GM18508 (cell line): ENCODE measurements around the gene SORBS1.

Source experiments
- ATAC-seq: cut with Tn5 transposase; IDR thresholded peaks from one replicate; pipeline ENCODE4 v1.9.1; 2021; ENCODE audit warnings: moderate number of reproducible peaks; ENCODE audit not compliant: insufficient read depth, unreplicated experiment

The SORBS1 gene

DNA sequence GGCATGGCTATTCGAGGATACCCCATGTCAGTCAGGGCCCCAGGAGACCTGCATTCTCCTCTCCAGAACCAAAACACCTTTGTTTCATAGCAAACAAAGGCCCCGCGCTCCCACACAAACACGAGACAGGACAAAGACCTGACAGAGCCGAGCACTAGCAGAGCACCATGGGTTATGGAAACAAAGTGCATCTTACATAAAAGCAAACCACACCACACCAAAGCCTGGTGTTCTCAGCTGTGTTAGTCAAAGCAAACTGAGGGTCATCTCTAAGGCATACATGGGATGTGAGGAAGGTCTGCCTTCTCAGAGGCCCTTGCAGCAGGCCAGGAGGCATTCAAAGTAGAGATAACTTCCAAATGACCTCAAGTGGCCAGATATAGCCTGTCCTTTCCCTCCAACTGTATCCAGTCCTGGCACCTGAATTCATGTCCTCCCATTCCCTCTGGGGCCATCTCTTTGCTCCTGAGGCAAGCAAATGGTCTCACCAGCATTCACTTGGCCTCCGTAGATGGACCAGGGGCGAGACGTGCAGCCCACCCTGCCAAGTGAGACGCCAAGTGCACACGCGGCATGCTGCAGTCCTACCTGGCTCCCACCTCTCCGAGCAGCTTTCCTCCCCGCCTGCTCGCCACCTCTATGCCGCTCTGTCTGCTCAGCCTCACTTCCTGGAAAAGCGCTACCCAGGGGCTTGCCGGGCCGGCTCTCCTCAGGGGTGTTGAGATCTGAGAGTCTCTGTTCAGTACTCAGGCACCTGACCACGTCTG lies 225.1 kb downstream of the SORBS1 start:
- ATAC-seq: no peak

DNA sequence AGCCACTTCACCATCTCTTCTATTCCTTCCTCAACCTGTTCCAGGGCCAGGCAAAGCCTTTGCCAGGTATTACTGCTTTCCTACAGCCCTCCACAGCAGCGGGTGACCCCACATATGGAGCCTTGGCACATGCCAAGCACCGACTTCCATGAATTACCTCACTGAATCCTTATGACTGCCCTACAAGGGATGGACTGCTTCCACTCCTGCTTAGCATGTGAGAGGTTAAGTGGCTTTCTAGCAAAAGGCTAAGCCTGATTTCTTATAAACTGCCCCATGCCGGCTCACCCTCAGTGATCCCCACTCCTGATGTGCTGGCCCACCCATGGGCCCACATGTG lies 226.4 kb downstream of the SORBS1 start:
- no peak for ATAC-seq

GRCh38 chr10:95333997-95334804 lies 227.0 kb downstream of the SORBS1 start:
- no peak for ATAC-seq

GRCh38 chr10:95332666-95333249 lies 228.4 kb downstream of the SORBS1 start:
- no peak for ATAC-seq

GRCh38 chr10:95331596-95332130 lies 229.5 kb downstream of the SORBS1 start:
- ATAC-seq: no peak

GRCh38 chr10:95330966-95331453 lies 230.2 kb downstream of the SORBS1 start:
- no peak for ATAC-seq

DNA sequence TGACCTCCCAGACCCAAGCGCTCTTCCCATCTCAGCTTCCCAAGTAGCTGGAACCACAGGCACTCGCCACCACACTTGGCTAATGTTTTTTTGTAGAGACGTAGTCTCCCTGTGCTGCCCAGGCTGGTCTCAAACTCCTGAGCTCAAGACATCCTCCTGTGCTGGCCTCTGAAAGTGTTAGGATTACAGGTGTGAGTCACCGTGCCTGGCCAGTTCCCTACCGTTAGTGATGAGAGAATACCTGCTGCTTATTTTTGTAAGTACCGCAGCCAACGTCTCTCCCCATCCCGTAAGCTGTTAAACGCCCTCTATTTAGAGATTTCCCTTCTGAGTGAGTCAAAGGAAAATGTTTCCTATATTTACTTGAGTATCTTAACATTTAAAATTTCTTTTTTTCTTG lies 231.9 kb downstream of the SORBS1 start:
- no peak for ATAC-seq

DNA sequence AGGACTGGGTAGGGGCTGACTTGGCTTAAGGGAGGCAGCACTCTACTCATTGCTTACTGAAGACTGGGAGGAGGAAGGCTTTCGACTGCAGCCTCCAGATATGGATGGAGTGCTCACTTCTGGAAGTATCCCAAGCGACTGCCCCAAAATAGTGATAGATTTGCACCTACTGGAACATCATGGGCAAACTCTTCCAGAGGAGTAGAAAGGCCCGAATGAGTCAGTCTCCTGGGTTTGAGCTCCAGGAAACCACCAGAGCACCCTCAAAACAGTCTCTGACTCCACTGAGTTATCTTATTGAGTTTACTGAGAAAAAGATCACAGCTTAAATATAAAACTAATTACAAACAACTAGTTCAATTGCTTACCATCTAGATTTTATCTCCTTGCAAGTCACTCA lies 233.2 kb downstream of the SORBS1 start:
- ATAC-seq: no peak

DNA sequence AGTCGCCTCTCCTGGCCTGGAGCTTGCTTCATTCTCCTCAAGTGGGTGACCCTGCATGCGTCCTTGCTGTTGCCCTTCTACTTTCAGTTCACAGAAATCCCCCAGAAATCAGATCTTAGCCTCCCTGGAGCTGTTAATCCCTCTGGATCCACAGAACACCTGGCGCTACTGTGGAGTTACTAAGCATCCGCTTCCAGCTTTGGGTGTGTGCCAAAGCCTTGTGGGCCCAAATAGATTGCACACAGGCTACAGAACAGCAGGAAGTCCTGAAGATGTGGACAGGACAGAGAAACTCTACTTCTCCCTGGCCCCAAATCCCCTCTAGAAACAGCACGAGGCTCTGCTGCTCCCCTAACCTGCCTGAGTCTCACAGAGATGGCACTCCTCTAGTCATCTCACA lies 233.8 kb downstream of the SORBS1 start:
- ATAC-seq: no peak

GRCh38 chr10:95326396-95326795 lies 234.8 kb downstream of the SORBS1 start:
- ATAC-seq: no peak

DNA sequence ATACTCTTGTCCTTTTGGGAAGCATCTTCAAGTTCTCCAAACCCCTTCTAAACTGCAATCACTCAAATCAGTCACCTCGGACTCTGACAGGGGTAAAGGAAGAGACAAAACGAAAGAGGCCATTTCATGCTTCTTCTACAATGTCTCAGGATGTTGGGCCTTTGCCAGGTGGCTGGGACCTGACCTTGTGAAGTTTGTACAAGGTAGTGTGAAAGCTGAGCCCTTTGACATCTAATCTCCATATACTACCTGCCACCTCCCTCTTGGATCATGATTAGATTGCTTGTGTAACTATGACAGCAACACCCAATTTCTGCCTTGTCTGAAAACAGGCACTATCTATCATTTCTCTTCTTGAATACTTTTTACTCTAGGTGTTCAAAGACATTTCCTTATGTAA lies 235.3 kb downstream of the SORBS1 start:
- no peak for ATAC-seq

DNA sequence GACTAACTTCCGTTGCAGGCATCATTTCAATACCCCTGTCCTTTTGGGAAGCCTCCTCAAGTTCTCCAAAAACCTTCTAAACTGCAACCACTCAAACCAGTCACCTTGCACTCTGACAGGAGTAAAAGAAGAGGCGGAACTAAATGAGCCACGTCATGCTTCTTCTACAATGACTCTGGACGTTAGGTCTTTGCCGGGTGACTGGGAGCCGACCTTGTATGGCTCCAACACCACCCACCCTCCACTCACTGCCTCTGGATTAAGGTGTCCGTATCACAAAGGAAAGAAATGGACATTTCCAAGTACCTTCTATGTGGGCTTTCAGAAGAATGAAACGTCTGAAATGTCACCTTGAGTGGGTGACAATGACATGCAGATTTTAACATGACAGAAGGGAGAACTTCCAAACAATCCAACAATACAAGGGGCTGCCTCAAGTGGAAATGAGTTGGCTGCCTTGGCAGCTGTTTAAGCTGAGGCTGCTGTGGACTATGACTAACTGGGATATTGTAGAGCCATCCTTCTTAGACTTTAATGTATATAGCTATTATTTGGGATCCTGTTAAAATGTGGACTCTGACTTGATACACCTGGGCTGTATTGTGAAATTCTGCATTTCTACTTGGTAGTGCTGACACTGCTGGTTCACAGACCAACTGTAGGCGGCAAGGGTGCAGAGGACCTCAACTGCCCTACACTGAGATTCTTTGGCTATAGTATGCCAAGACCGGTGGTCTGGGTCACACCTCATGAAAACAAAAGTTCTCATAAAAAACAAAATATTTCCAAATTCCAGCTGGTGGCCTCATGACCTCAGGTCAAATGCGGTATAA lies 236.5 kb downstream of the SORBS1 start:
- ATAC-seq: no peak

GRCh38 chr10:95321554-95322301 lies 239.4 kb downstream of the SORBS1 start:
- no peak for ATAC-seq

DNA sequence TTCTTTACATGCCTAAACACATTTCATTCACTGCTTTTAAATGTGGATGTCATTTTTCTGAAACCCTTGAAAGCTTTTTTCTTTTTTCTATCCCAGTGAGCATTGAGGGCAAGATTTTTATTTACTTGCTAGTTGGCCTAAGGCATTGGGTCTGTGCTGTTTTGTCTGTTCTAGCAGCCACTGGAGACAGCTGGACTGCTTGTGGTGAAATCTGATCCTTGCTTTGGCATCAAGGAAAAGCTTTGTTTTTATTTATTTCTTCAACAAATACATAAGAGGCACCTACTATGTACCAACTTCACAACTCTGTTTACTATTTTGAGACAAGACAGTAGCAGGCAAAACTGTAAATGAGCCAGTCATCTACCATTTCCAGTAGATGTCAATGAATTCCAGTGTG lies 241.9 kb downstream of the SORBS1 start:
- no peak for ATAC-seq

DNA sequence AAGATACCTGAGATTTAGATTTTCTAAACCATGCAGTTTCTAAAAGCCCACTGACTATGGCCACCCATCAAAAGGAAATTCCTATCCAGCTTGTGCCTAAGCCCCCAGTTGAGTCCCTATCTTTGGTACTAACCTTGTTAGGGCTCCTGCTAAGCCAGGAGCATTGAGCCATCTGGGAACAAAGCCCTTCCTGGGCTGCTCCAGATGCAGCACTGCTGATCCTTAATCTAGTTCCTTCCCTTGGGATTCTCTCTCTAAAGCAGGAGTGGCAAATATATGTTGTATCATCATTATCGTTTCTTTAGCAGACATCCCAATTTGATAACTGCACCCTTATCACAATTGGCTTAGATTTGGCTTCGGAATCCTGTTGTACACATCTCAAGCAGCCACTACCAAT lies 245.7 kb downstream of the SORBS1 start:
- no peak for ATAC-seq

DNA sequence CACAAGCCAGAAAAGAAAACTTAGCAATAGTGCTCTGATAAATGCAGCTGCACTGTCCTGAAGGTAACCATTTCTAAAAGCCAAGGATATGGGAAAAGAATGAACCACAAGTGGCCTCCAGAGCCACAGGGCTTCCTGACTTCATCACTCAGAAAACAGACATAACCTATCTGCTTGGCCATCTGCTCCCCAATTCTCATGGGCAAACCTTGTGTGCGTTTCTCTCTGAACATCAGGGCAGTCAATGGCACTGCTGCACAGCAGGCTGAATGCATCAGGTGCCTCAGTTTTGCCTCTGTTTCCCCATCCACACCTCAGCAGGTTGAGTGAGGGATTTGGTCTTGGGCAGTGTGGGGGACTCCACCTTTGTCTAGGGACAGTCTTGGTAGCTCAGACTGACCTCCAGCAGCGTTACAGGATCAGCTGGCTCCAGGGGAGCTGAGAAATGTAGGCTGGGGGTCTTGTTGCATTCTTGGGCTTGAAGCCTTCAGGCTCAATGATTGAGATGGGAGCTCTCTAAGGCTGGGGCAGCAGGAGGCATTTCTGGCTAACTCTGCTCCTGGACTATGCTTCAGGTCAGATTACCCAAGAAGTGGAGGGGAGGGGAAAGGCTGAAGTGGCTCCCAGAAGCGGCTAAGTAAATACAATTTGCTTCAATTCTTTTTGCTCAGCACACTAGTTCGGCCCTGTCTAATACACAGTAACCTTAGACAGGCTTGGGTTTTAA lies 246.8 kb downstream of the SORBS1 start:
- ATAC-seq: no peak

GRCh38 chr10:95312986-95313495 lies 248.1 kb downstream of the SORBS1 start:
- no peak for ATAC-seq

- ATAC-seq: no peak
These were observed 248.9 kb downstream of the SORBS1 start for GRCh38 chr10:95312257-95312656.

DNA sequence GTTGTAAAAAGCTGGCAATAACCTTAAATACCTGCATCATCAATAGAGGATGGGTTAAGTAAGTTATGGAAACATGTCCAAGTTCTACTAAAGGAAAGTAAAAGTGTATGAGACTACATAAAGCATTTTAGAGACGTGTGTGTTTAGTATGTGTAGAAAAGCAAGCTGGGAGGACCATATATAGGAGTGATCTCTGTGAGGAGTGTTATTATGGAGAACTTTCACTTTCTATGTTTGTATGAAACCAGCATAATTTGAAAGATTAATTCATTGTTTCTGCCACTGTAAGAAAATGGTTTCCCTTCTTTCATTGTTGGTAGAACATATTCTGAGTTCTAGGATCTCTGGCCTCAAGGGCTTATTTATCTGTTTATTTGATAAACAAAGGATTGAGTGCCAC lies 251.2 kb downstream of the SORBS1 start:
- no peak for ATAC-seq
